NCI-H526 (cell line): ENCODE measurements around the gene UBD.
A peak's percentile ranks its signal among the peaks of the same experiment; 100 is the strongest.

ENCODE experiments used
- DNase-seq, 2 experiments: peaks; one replicate each; lab custom pipeline; 2025; lab: John Stamatoyannopoulos, UW

The UBD gene

GRCh38 chr6:29521006-29521680 lies 38.4 kb downstream of the UBD start:
- DNase-seq: no peak

GRCh38 chr6:29520232-29520631 lies 39.3 kb downstream of the UBD start:
- no peak for DNase-seq

- no peak for DNase-seq
These were observed 40.1 kb downstream of the UBD start for GRCh38 chr6:29519291-29520010.

- no peak for DNase-seq
These were observed 41.6 kb downstream of the UBD start for GRCh38 chr6:29517728-29518440.

- no peak for DNase-seq
These were observed 42.3 kb downstream of the UBD start for GRCh38 chr6:29517245-29517644.

- peak in 1 of 2 experiments; percentile 0 for DNase-seq
These were observed 43.4 kb downstream of the UBD start for GRCh38 chr6:29516108-29516507.

GRCh38 chr6:29510746-29511300 lies 48.7 kb downstream of the UBD start:
- DNase-seq: no peak

- no peak for DNase-seq
These were observed 49.3 kb downstream of the UBD start for GRCh38 chr6:29510202-29510601.

GRCh38 chr6:29509711-29510110 lies 49.8 kb downstream of the UBD start:
- no peak for DNase-seq

- DNase-seq: no peak
These were observed 50.3 kb downstream of the UBD start for GRCh38 chr6:29509239-29509638.

- no peak for DNase-seq
These were observed 52.2 kb downstream of the UBD start for GRCh38 chr6:29507319-29507718.

GRCh38 chr6:29506446-29507067 lies 53.0 kb downstream of the UBD start:
- no peak for DNase-seq

- no peak for DNase-seq
These were observed 53.7 kb downstream of the UBD start for GRCh38 chr6:29505808-29506207.
